Measurements from ENCODE around the gene HOXA3.

Gene HOXA3

DNA sequence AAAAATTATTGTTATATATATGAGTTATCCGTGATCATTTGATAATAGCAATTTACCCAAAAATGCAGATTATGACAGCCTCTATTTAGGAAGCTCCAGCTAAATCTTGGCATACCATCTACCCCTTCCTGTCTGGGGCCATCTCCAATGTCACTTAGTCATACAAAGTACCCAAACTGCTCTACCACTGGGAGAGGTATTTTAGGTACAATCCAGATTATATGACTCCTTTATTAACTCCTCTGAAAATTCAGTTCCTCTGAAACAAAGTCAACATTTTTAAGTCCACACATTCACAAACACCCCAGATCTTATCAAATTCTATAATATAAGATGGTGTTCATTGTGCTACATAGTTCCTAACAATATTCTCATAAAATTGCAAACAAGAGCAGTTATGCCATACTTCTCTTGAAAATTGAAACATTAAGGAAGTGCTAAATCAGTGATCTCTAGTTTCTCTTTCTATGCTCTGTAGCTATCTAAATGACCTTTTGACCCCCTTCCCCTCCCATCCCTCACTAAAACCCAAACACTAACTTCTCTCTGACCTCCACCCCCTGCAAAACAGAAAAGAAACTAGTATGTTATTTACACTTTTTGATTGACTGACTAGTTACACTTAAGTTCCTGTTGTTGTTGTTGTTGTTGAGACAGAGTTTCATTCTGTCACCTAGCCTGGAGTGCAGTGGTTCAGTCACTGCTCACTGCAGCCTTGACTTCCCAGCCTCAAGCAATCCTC is 73.0 kb downstream of the HOXA3 start:
- no peak for DNase-seq

DNA sequence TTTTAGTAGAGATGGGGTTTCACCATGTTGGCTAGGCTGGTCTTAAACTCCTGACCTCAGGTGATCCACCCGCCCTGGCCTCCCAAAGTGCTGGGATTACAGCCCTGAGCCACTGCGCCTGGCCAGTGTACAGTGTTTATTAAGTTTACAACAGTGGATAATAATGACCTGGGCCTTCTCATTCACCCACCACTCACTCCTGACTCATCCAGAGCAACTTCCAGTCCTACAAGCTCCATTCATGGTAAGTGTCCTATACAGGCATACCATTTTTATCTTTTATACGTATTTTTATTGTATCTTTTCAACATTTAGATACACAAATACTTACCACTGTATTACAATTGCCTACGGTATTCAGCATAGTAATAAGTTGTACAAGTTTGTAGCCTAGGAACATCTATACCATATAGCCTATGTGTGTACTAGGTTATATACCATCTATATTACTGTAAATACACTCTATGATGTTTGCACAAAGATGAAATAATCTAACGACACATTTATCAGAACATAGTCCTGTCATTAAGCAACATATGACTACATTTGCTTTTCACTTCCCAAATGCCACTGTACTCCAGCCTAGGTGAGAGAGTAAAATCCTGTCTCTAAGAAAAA is 73.7 kb downstream of the HOXA3 start:
- no peak for DNase-seq

DNA sequence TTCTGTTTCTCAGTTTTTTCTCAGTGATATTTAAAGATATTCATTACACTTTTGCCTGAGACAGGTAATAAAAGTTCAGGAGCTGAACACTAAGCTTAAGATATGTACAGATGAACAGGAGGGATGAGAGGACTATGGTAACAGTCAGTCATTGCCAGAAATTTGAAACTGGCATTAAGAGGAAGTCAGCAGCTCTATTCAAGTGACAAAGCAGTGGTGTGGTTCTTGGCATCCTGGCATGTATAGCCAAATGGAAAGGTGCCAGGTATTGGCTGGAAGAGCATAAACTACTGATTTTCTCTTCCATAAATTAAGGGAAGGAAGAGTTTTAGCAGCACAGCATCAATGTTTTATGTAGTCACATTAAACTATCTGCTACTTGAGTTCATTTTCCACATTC is 79.3 kb downstream of the HOXA3 start:
- DNase-seq: peak; percentile 71

- DNase-seq: no peak
These were observed 80.6 kb downstream of the HOXA3 start for GRCh38 chr7:27071622-27072390.

GRCh38 chr7:27068259-27068658 is 84.1 kb downstream of the HOXA3 start:
- DNase-seq: no peak

DNA sequence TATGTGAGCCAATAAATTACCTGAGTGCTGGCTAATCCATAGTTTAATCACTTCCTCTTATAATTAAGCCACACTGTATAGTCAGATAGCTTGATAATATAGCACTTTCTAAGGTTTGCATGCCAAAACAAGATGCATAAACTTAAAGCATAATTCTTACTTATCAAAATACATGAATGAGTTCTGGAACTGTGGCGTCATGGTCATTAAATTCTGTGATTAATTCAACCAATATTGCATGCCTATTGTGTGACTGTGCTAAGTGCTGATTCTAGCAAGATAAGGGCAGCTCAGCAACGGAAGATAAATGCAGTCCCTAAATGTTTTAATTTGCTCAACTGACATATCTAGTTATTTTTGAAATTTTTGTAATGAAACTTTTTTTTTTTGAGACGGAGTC is 86.2 kb downstream of the HOXA3 start:
- DNase-seq: no peak

GRCh38 chr7:27065709-27066108 is 86.7 kb downstream of the HOXA3 start:
- DNase-seq: no peak

- DNase-seq: no peak
These were observed 87.7 kb downstream of the HOXA3 start for GRCh38 chr7:27064661-27065060.

- DNase-seq: no peak
These were observed 88.2 kb downstream of the HOXA3 start for GRCh38 chr7:27064159-27064558.

GRCh38 chr7:27062946-27063345 is 89.4 kb downstream of the HOXA3 start:
- DNase-seq: no peak

Data from DMS153 (cell line).